ENCODE measurements around the gene WDR26. TPM values are rescaled to one million over a fixed set of nuclear protein-coding genes. Genes with fewer than 3 reads are reported as not detected.

WDR26 gene
- total and polyA plus RNA-seq, 4 donors, result 30.0 to 180 (median 59.3) TPM

DNA sequence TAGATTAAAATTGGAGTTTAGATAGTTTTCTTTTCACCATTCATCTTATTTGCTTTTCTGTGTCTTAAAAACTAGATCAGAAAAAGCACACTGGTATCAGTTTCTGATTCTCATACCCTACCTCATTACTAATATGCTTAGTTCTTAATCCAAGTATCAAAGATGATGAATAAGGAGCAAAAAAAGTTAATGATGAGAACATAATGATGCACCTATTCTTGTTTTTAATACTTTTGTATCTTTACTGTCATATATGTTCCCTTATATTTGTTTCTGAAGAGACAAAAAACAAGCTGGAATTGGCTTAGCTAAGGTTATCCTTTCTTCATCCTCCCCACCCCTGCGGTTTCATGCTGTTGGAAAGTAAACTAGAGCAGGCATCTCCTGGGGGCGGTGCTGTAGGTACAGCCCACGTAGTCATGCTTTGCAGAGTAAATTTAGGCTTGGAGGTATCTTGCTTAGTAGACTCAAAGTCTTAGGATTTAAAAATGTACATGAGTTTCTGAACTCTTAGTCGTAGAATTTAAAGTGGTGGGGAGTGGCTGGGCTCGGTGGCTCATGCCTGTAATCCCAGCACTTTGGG lies 61.5 kb downstream of the WDR26 start:
- Histone ChIP-seq H3K9me3 (ENCODE audit: control insufficient read depth in 4 of 4, insufficient read depth in 3 of 4, low read length in 3 of 4) (no peaks in the 10 kb centered on the region), H3K9ac (ENCODE audit: insufficient read depth in 1 of 2, low read length in 2 of 2) (no peak overlapping the region), H3K27me3 (ENCODE audit: control insufficient read depth in 3 of 3, insufficient read depth in 3 of 3, low read length in 2 of 3) (no peaks in the 10 kb centered on the region), H3K27ac (ENCODE audit: low read depth in 1 of 2, low read length in 1 of 2) (no peak overlapping the region), H3K36me3 (ENCODE audit: control insufficient read depth in 4 of 4, insufficient read depth in 4 of 4, low read length in 4 of 4) (peaks cover 29 to 40% (median 31%) of the 10 kb centered on the region in 4 donors), H3K4me1 (ENCODE audit: control insufficient read depth in 5 of 5, insufficient read depth in 5 of 5, low read length in 5 of 5) (no peaks in the 10 kb centered on the region), H3K4me3 (no peak overlapping the region)
- no peak for TF ChIP-seq CTCF (IDR thresholded peaks at IDR 0.05; ENCODE audit: control extremely low read depth, extremely low read depth)
- DNase-seq (no peak), ATAC-seq (ENCODE audit: insufficient read depth, low FRiP score) (no peak)
- 92 to 98% methylated on average over 5 of the region's 5 CpGs for WGBS, 2 donors

DNA sequence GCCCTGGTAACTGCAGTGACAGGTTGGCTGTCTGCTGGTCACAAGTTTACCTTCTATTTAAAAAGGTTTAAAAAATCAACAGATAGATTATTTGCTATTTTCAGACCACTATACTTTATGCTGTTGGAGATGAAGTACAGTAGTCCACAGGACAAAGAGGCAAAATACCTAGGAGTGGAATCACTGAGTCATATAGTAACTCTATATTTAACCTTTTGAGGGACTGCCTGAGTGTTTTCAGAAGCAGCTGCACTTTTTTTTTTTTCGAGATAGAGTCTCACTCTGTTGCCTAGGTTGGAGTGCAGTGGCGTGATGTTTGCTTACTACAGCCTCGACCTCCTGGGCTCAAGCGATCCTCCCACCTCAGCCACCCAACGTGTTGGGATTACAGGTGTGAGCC lies 66.2 kb downstream of the WDR26 start:
- WGBS, 2 donors, result 90 to 95% methylated on average over 5 of the region's 5 CpGs
- no peaks in the 10 kb centered on the region for H3K27me3 ChIP-seq (ENCODE audit: control insufficient read depth in 3 of 3, insufficient read depth in 3 of 3, low read length in 2 of 3)
- H3K9ac ChIP-seq (ENCODE audit: insufficient read depth in 1 of 2, low read length in 2 of 2), result no peak overlapping the region
- DNase-seq (no peak), ATAC-seq (ENCODE audit: insufficient read depth, low FRiP score) (no peak)
- no peak overlapping the region for H3K27ac ChIP-seq (ENCODE audit: low read depth in 1 of 2, low read length in 1 of 2)
- H3K4me1 ChIP-seq (ENCODE audit: control insufficient read depth in 5 of 5, insufficient read depth in 5 of 5, low read length in 5 of 5), result no peaks in the 10 kb centered on the region
- no peak for TF ChIP-seq CTCF (IDR thresholded peaks at IDR 0.05; ENCODE audit: control extremely low read depth, extremely low read depth)
- H3K9me3 ChIP-seq (ENCODE audit: control insufficient read depth in 4 of 4, insufficient read depth in 3 of 4, low read length in 3 of 4), result no peaks in the 10 kb centered on the region
- no peak overlapping the region for H3K4me3 ChIP-seq
- H3K36me3 ChIP-seq (ENCODE audit: control insufficient read depth in 4 of 4, insufficient read depth in 4 of 4, low read length in 4 of 4), result peaks cover 19 to 42% (median 24%) of the 10 kb centered on the region in 4 donors

- ATAC-seq (ENCODE audit: insufficient read depth, low FRiP score), result no peak
- no peaks in the 10 kb centered on the region for H3K9me3 ChIP-seq (ENCODE audit: control insufficient read depth in 4 of 4, insufficient read depth in 3 of 4, low read length in 3 of 4)
- DNase-seq, result no peak
- 78 to 82% methylated on average over 3 of the region's 3 CpGs for WGBS, 2 donors
- peaks cover 0 to 2% (median 0%) of the 10 kb centered on the region in 4 donors for H3K36me3 ChIP-seq (ENCODE audit: control insufficient read depth in 4 of 4, insufficient read depth in 4 of 4, low read length in 4 of 4)
- TF ChIP-seq CTCF (IDR thresholded peaks at IDR 0.05; ENCODE audit: control extremely low read depth, extremely low read depth), result no peak
- H3K27me3 ChIP-seq (ENCODE audit: control insufficient read depth in 3 of 3, insufficient read depth in 3 of 3, low read length in 2 of 3), result no peaks in the 10 kb centered on the region
- no peak overlapping the region for H3K27ac ChIP-seq (ENCODE audit: low read depth in 1 of 2, low read length in 1 of 2)
- H3K4me1 ChIP-seq (ENCODE audit: control insufficient read depth in 5 of 5, insufficient read depth in 5 of 5, low read length in 5 of 5), result peaks cover 0 to 12% (median 4%) of the 10 kb centered on the region in 5 donors
- no peak overlapping the region for H3K9ac ChIP-seq (ENCODE audit: insufficient read depth in 1 of 2, low read length in 2 of 2)
- H3K4me3 ChIP-seq, result no peak overlapping the region
Measured at GRCh38 chr1:224359207-224359606, 75.4 kb downstream of the WDR26 start.

DNA sequence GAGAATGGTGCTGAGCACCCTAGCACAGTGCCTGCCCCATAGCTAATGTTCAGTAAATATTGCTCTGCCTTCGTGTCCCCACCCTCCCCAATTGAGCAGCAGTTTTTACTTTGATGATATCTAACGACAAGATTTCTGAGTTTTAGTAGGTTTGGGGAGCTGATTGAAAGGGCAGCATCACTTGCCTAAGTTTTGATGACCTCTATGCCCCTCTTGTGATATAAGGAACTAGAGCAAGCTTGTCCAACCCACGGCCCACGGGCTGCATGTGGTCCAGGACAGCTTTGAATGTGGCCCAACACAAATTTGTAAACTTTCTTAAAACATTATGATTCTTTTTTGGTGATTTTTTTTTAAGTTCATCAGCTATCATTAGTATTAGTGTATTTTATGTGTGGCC lies 76.4 kb downstream of the WDR26 start:
- Histone ChIP-seq H3K4me3 (no peak overlapping the region), H3K27ac (ENCODE audit: low read depth in 1 of 2, low read length in 1 of 2) (peak overlapping the region in 1 of 2 donors; percentile 45), H3K36me3 (ENCODE audit: control insufficient read depth in 4 of 4, insufficient read depth in 4 of 4, low read length in 4 of 4) (no peaks in the 10 kb centered on the region), H3K4me1 (ENCODE audit: control insufficient read depth in 5 of 5, insufficient read depth in 5 of 5, low read length in 5 of 5) (peaks cover 0 to 12% (median 4%) of the 10 kb centered on the region in 5 donors), H3K27me3 (ENCODE audit: control insufficient read depth in 3 of 3, insufficient read depth in 3 of 3, low read length in 2 of 3) (no peaks in the 10 kb centered on the region), H3K9ac (ENCODE audit: insufficient read depth in 1 of 2, low read length in 2 of 2) (peak overlapping the region in 1 of 2 donors; percentile 77), H3K9me3 (ENCODE audit: control insufficient read depth in 4 of 4, insufficient read depth in 3 of 4, low read length in 3 of 4) (no peaks in the 10 kb centered on the region)
- ATAC-seq (ENCODE audit: insufficient read depth, low FRiP score) (no peak), DNase-seq (no peak)
- WGBS, 2 donors, result 36 to 55% methylated on average over 4 of the region's 4 CpGs
- TF ChIP-seq CTCF (IDR thresholded peaks at IDR 0.05; ENCODE audit: control extremely low read depth, extremely low read depth), result no peak
